ENCODE data around the gene ZNF385B. TPM values are rescaled to one million over a fixed set of nuclear protein-coding genes. Genes with fewer than 3 reads are reported as not detected.

Gene ZNF385B
- total and polyA plus RNA-seq, 9 of the 15 experiments (the other 6 are each of a cell fraction or from before 2014, with no cell fraction given), result 0.50 TPM; not detected in 8

GRCh38 chr2:179882851-179883806, 21.7 kb upstream of the ZNF385B start:
- Histone ChIP-seq H2AFZ (ENCODE audit: low read depth, low read length) (no peak overlapping the region), H3K36me3 (ENCODE audit: control insufficient read depth, insufficient read depth, low read length) (no peaks in the 10 kb centered on the region), H3K4me3 (no peak overlapping the region), H3K27ac (ENCODE audit: extremely low read depth, low read depth, low read length) (no peak overlapping the region), H3K79me2 (ENCODE audit: control insufficient read depth, insufficient read depth, low read length) (no peaks in the 10 kb centered on the region), H4K20me1 (replicated peaks; ENCODE audit: control insufficient read depth, insufficient read depth, low read length) (no peaks in the 10 kb centered on the region), H3K9me1 (ENCODE audit: control insufficient read depth, insufficient read depth, low read length) (no peaks in the 10 kb centered on the region), H3K4me1 (replicated peaks in 1 of 2; ENCODE audit: control insufficient read depth in 2 of 2, insufficient read depth in 2 of 2, low read length in 2 of 2) (no peaks in the 10 kb centered on the region), H3K9me3 (replicated peaks; ENCODE audit: control insufficient read depth, insufficient read depth, low read depth, low read length) (no peaks in the 10 kb centered on the region), H3K4me2 (ENCODE audit: insufficient read depth, low read length) (no peak overlapping the region), H3K27me3 (ENCODE audit: control insufficient read depth in 2 of 2, insufficient read depth in 2 of 2, low read length in 2 of 2) (no peaks in the 10 kb centered on the region), H3K9ac (ENCODE audit: insufficient read depth in 1 of 2, low read depth in 2 of 2, low read length in 2 of 2) (no peak overlapping the region)
- no TSS peak for BruUV-seq (replicated peaks)
- no peak for DNase-seq (ENCODE audit: extremely low read depth in 1 of 4, low spot score in 3 of 4)
- 24% methylated on average over 6 of the region's 6 CpGs for WGBS (ENCODE audit: insufficient coverage, low coverage, missing lambda C conversion rate)
- ChIA-PET POLR2A (interaction anchor here (0.5 to 0.7 kb wide), 2 partner anchors 20 to 67 kb away, joined by 3 read pairs; no protein-coding TSS in a partner anchor), CTCF (ENCODE audit: low intra/inter-chr PET ratio) (no interaction called here)
- no peak for ATAC-seq
- in situ Hi-C loops (cut with MboI), result no loop called here
- TF ChIP-seq, protein P1, sequence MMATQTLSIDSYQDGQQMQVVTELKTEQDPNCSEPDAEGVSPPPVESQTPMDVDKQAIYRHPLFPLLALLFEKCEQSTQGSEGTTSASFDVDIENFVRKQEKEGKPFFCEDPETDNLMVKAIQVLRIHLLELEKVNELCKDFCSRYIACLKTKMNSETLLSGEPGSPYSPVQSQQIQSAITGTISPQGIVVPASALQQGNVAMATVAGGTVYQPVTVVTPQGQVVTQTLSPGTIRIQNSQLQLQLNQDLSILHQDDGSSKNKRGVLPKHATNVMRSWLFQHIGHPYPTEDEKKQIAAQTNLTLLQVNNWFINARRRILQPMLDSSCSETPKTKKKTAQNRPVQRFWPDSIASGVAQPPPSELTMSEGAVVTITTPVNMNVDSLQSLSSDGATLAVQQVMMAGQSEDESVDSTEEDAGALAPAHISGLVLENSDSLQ (IDR thresholded peaks at IDR 0.05), result no peak
- peak; percentile 68; the same call in 1 of the 2 replicates for TF ChIP-seq SPI1 (IDR thresholded peaks at IDR 0.05; ENCODE audit: borderline replicate concordance, low read depth, low read length)
- TF ChIP-seq, protein P2, sequence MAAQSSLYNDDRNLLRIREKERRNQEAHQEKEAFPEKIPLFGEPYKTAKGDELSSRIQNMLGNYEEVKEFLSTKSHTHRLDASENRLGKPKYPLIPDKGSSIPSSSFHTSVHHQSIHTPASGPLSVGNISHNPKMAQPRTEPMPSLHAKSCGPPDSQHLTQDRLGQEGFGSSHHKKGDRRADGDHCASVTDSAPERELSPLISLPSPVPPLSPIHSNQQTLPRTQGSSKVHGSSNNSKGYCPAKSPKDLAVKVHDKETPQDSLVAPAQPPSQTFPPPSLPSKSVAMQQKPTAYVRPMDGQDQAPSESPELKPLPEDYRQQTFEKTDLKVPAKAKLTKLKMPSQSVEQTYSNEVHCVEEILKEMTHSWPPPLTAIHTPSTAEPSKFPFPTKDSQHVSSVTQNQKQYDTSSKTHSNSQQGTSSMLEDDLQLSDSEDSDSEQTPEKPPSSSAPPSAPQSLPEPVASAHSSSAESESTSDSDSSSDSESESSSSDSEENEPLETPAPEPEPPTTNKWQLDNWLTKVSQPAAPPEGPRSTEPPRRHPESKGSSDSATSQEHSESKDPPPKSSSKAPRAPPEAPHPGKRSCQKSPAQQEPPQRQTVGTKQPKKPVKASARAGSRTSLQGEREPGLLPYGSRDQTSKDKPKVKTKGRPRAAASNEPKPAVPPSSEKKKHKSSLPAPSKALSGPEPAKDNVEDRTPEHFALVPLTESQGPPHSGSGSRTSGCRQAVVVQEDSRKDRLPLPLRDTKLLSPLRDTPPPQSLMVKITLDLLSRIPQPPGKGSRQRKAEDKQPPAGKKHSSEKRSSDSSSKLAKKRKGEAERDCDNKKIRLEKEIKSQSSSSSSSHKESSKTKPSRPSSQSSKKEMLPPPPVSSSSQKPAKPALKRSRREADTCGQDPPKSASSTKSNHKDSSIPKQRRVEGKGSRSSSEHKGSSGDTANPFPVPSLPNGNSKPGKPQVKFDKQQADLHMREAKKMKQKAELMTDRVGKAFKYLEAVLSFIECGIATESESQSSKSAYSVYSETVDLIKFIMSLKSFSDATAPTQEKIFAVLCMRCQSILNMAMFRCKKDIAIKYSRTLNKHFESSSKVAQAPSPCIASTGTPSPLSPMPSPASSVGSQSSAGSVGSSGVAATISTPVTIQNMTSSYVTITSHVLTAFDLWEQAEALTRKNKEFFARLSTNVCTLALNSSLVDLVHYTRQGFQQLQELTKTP (IDR thresholded peaks at IDR 0.05; ENCODE audit: low read depth in 1 of 2, partially characterized antibody in 2 of 2), result no peak
- intact Hi-C loops (cut with micrococcal nuclease), result no loop called here
- no peak for FAIRE-seq
